Cardiac fibroblast (primary cell): ENCODE measurements around the gene POU2AF2.

Source experiments
- DNase-seq, 2 donors: peaks; one replicate each; pipeline versions ENCODE4 v3.0.0 to v3.0.0-alpha.2; 2010; ENCODE audit warnings: low read depth in 2 of 2
- H3K4me3 ChIP-seq, 2 donors: replicated peaks in 1 of 2; 1 replicate in 1 of 2; 2 replicates in 1 of 2; pipeline ENCODE4 v1.5.1; 2011; ENCODE audit warnings: low read depth in 2 of 2, low read length in 2 of 2, mild to moderate bottlenecking in 2 of 2, moderate library complexity in 1 of 2
- TF ChIP-seq, protein P1 (sequence below): IDR thresholded peaks from one replicate; pipeline ENCODE4 v1.5.1; 2011; ENCODE audit warnings: low read depth, mild to moderate bottlenecking, low read length, inconsistent platforms

The POU2AF2 gene

DNA sequence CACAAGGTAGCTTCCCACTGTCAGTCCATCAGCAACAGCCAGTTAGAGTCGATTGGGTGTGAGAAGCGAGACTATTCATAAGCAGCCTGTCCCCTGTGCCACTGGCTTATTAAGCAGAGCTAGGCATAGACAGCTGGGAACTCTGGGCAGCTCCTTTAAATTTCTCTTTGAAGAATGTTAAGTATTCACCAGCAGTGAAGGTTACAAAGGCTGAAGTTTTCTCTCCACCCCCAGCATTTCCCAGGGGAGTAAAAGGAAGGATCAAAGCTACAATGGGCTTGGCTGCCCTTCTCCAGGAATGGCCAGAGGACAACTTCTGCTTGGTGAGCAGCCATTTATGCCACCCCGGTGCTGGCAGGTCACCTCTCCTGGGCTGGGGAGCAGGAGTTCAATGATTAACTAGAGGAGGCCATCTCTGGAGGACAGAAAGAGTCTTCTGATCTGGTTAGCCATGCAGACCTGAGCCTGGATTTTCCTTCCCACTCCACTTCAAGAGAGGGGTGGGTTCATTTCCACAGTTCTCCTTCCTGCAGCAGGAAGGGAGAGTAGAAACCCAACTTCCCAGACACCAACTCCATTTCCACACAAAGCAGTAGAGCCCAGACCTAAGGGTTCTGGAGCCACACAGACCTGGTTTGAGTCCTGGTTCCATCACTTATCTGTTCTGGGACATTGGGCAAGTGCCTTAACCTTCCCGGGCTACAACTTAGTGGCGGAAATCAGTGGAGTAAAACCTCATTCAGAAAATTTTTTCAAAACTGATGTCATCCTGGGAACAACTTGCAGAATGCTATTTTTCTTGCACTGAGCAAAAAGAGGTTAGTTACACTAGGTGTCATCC lies 75.4 kb downstream of the POU2AF2 start:
- H3K4me3 ChIP-seq: no peak overlapping the region
- TF ChIP-seq, protein P1, sequence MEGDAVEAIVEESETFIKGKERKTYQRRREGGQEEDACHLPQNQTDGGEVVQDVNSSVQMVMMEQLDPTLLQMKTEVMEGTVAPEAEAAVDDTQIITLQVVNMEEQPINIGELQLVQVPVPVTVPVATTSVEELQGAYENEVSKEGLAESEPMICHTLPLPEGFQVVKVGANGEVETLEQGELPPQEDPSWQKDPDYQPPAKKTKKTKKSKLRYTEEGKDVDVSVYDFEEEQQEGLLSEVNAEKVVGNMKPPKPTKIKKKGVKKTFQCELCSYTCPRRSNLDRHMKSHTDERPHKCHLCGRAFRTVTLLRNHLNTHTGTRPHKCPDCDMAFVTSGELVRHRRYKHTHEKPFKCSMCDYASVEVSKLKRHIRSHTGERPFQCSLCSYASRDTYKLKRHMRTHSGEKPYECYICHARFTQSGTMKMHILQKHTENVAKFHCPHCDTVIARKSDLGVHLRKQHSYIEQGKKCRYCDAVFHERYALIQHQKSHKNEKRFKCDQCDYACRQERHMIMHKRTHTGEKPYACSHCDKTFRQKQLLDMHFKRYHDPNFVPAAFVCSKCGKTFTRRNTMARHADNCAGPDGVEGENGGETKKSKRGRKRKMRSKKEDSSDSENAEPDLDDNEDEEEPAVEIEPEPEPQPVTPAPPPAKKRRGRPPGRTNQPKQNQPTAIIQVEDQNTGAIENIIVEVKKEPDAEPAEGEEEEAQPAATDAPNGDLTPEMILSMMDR: no peak
- no peak for DNase-seq

DNA sequence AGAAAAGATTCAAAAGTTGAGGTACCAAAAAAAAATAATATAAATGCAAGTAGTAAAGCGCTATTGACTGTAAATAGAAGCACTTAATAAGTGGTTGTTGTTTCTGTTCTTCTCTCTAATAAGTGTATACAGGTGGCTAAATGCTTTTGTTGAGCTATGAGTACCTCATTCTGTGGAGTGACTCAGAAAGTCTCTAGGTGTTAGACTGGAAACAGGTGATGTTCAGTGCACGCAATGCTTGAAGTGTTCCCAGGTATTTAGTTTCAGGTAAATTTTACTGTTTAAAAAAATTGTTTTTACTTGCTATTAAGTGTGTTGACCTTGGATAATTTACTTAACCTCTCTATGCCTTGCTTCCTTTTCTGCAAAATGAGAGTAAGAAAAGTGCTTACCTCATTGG lies 77.0 kb downstream of the POU2AF2 start:
- DNase-seq: no peak
- no peak overlapping the region for H3K4me3 ChIP-seq

GRCh38 chr11:111324277-111324720 lies 78.8 kb downstream of the POU2AF2 start:
- H3K4me3 ChIP-seq: no peak overlapping the region
- DNase-seq: peak; percentile 25 to 31

More for the DNA sequence above, 77.0 kb downstream of the POU2AF2 start:
- TF ChIP-seq, protein P1: no peak

DNA sequence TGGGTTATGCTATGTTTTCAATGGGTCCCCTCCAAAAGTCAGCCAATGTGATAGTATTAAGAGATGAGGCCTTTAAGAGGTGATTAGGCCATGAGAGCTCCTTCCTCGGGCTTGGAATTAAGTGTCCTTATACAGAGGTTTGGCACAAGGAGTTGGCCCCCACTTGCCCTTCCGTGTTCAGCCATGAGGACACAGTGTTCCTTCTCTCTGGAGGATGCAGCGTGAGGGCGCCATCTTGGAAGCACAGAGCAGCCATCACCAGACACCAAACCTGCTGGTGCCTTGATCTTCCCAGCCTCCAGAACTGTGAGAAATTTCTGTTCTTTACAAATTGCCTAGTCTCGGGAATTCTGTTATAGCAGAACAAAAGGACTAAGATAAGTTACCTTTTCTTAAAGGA lies 79.7 kb downstream of the POU2AF2 start:
- no peak overlapping the region for H3K4me3 ChIP-seq
- TF ChIP-seq, protein P1: no peak
- no peak for DNase-seq

More at GRCh38 chr11:111324277-111324720, 78.8 kb downstream of the POU2AF2 start:
- TF ChIP-seq, protein P1: no peak

DNA sequence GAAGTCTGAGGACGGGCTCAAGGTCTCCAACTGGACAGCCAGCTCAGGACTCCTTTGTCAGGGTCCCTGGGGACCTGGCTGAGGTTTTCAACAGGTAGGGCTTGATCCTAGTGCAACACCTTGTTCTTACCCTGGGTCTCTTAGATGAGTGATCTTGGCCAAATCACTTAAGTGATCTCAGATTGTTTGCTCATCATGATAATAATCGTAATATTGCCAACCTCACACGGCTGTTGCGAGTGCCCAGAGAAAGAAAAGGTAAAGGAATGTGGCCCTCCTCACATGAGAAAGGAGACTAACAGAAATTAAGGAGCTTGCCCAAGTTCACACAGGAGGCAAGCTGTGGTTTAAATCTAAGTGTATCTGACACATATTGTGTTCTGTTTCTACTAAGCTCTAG lies 81.3 kb downstream of the POU2AF2 start:
- no peak overlapping the region for H3K4me3 ChIP-seq
- TF ChIP-seq, protein P1: no peak
- DNase-seq: no peak

DNA sequence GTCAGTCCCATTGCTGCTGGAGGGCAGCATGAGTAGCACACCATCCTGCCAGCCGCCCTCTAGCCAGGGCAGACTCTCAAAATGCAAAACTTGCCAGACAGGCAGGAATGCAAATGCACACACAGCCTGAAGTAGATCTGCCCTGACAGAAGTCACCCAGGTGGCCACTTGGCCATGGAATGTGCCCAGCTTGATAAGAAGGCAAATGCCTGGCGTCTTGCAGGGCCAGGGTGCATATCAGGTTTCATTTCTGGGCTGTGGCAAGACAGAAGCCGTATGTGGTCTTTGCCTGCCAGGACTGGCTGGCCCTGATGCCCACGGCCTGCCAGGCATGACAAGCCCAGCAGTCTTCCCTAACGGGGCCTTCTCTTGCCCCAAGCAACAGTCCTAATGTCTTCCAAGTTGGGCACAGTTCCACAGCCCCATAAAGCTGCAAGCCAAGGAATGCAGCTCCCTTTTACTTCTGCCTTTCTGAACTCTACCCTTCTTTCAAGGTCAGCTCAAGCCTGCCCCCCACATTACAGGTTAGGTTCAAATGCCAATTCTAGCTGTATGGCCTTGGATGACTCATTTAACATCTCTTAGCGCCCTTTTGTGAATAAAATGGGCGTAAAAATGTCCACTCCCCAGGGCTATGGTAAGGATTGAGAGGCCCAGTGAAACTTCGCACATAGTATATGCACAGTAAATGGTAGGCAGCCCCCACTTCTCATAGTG lies 82.5 kb downstream of the POU2AF2 start:
- TF ChIP-seq, protein P1: no peak
- DNase-seq: no peak
- no peak overlapping the region for H3K4me3 ChIP-seq
